GM12801 (cell line): Measurements from ENCODE around the gene ITGB4.

Experiments
- CTCF ChIP-seq: IDR thresholded peaks from one replicate; pipeline ENCODE4 v1.5.1; 2011; ENCODE audit warnings: control low read depth; ENCODE audit not compliant: insufficient read length; ENCODE audit errors: extremely low read depth

Gene ITGB4

GRCh38 chr17:75778861-75779249, 57.6 kb downstream of the ITGB4 start:
- TF ChIP-seq CTCF, result no peak

- no peak for TF ChIP-seq CTCF
Observed at GRCh38 chr17:75779250-75779986, 58.2 kb downstream of the ITGB4 start.

- no peak for TF ChIP-seq CTCF
Observed at GRCh38 chr17:75779987-75780889, 59.0 kb downstream of the ITGB4 start.

- TF ChIP-seq CTCF, result no peak
Observed at GRCh38 chr17:75783069-75783783, 62.0 kb downstream of the ITGB4 start.

GRCh38 chr17:75783803-75784472, 62.7 kb downstream of the ITGB4 start:
- TF ChIP-seq CTCF, result no peak

GRCh38 chr17:75784473-75785015, 63.3 kb downstream of the ITGB4 start, which contains the start of gene UNK:
Gene UNK, plus strand, starts transcription at chr17:75784806. Its CDS starts 75 bp downstream, at chr17:75784881.
- no peak for TF ChIP-seq CTCF
